ACHN (cell line): Measurements from ENCODE around the gene SAFB.
A peak's percentile ranks its signal among the peaks of the same experiment; 100 is the strongest.
"Not testable (repeated sequence)": the region's sequence is repeated elsewhere in the genome, so short reads cannot be mapped to it uniquely, and the experiment has no call there.

ENCODE experiments used
- DNase-seq: peaks from one replicate; pipeline ENCODE4 v3.0.0-alpha.2; 2015
- in situ Hi-C: cut with HindIII; loops from 2 replicates; pipeline ENCODE4 v1.10.0; 2017; ENCODE audit warnings: low sequenced_read_pairs, low pct_ligation_motif_present, low pct_unique_long_range_greater_than_20kb

The SAFB gene

GRCh38 chr19:5677580-5677979 is 54.7 kb downstream of the SAFB start:
- no peak for DNase-seq
- in situ Hi-C loops: no loop called here

DNA sequence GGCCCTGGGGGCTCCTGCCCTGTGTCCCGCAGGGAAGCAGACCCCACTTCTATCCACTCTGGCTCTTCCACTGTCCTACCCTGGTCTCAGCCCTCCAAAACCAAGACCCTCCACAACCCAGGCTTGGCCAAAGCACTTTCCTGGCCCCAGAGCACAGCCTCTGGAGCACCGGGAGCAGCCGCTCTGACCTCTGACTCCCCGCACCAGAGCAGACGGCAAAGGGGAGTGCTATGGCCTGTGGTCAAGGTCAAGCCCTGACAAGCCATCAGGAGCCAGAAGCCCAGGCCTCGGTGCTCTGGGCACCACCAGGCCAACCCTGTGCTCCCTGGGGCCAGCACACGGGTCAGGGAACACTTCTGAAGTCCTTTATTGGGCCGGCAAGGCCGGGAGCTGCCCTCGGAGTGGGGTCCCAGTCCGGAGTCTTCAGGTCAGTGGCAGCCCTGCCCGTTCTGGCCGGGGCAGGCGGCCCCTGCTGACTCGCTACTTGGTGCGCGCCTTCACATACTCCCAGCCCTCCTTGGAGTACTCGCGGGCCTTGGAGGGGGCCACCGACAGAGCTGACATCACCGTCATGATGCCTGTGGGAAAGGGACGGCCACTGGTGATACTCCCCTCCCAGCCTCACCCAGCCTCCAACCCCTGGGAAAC is 55.3 kb downstream of the SAFB start:
- in situ Hi-C loops: no loop called here
- no peak for DNase-seq

DNA sequence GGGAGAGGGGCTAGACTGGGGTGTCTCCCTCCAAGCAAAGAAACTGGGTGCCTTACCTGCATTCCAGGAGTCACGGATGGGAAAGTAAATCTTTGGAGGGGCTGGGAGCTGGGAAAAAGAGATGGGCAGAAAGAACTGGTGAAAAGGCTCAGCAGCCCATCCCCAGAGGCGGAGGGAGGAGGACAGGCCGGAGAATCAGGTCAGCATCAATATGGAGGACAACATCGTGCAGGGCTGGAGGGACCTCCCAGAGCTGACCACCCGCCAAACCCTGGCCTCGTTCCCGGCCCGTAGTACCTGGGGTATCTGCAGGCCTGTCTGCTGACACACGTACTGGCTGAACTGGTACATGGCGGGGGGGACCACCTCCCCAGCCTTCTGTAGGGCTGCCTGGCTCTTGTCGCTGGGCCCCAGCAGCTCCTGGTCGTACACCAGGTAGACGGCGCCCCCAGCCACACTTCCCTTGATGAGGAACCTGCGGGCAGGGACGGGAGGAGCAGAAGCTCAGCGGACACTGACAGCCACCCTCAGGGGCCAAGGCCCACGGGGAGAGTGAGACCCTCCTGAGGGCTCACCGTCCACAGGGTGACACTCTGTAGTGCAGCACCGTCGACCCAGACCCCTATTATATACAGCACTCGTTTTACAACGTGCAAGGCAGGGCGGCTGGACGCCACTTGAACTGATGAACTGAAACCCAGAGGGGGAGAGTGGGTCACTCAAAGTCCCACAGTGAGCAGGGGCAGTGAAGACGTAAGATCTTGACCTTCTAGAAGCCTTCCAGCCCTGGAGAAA is 56.6 kb downstream of the SAFB start:
- in situ Hi-C loops: no loop called here
- DNase-seq: no peak

DNA sequence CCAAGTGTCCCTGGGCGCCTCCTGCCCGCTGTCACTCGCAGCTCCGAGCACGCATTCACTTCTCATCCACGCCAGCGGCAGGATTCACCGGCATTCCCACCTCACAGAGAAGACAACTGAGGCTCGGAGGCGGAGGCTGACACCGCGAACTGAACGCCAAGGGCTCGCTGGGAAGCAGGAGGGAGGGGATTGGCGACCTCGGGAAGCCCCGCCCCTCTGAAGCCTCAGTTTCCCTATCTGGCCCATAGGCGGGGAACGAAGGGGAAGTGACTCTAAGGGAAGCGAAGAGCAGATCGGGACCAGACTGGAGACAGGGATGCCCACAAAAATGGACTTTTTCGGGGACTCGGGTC is 57.2 kb downstream of the SAFB start:
- in situ Hi-C loops: no loop called here
- DNase-seq: peak; percentile 39

GRCh38 chr19:5680437-5681368 is 57.8 kb downstream of the SAFB start, which contains the start of the genes HSD11B1L and MICOS13:
Gene HSD11B1L (plus strand): TSS chr19:5681027. CDS start chr19:5684833, 3,806 bp downstream.
Gene MICOS13 (minus strand): TSS chr19:5680516. CDS start chr19:5680486, 30 bp downstream.
- peak; percentile 96 for DNase-seq
- in situ Hi-C loops: no loop called here

GRCh38 chr19:5681391-5682106 is 58.7 kb downstream of the SAFB start:
- in situ Hi-C loops: no loop called here

GRCh38 chr19:5682107-5682482 is 59.2 kb downstream of the SAFB start:
- DNase-seq: no peak
- in situ Hi-C loops: no loop called here

More at GRCh38 chr19:5681391-5682106, 58.7 kb downstream of the SAFB start:
- no peak for DNase-seq

DNA sequence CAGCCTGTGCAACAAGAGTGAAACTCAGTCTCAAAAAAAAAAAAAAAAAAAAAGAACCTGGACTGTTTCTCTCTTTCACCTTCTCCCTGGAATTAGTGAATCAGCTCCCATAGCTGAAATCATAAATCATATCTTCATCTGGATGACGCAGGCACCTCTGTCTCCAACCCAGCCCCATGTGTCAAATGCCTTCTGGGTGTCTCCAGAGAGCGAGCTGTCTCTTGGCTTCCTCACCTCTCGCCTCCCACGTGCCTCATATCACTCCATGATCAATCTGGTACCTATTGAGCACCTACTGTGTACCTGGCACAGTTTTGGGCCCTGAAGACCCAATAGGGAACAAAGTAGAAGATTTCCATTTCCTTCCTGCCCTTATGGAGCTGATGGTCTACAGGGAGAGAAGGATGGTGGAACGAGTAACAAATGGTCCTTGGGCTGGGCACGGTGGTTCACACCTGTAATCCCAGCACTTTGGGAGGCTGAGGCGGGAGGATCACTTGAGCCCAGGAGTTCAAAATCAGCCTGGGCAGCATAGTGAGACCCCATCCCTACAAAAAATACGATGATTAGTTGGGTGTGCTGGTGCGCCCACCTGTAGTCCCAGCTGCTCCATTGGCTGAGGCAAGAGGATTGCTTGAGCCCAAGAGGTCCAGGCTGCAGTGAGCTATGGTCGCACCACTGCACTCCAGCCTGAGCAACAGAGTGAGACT is 60.4 kb downstream of the SAFB start:
- in situ Hi-C loops: no loop called here

GRCh38 chr19:5684694-5685430 is 62.0 kb downstream of the SAFB start:
- no peak for DNase-seq
- in situ Hi-C loops: no loop called here

More for the DNA sequence above, 60.4 kb downstream of the SAFB start:
- DNase-seq: no peak

GRCh38 chr19:5686326-5686646 is 63.4 kb downstream of the SAFB start:
- in situ Hi-C loops: no loop called here
- no peak for DNase-seq

DNA sequence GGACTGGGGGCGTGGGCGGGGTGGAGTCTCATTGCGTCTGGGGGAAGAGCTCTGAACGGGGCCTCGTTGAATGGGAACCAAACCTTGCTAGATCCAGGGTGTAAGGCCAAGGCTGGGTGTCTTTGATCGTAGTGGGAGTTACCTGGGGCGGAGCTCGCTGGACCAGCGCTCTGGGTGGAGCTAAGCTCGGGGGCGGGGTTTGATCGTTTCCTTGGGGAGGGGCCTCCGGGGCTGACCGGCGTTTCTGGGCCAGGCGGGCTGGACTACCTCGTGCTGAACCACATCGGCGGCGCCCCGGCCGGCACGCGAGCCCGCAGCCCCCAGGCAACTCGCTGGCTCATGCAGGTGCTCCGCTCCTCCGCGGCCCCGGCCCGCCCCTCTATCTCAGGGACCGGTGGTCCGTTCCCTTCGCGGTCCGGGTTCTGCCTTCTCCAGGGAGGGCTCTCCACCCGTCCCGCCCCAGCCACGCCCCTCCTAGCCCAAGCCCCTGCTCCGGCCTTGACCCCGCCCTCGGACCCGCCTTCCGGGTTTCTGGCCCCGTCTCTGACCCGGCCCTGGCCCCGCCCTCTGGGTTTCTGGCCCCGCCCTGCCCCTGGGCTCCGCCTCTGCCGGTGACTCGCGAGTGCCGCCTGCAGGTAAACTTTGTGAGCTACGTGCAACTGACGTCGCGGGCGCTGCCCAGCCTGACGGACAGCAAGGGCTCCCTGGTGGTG is 63.9 kb downstream of the SAFB start:
- peak; percentile 90 for DNase-seq
- in situ Hi-C loops: no loop called here

DNA sequence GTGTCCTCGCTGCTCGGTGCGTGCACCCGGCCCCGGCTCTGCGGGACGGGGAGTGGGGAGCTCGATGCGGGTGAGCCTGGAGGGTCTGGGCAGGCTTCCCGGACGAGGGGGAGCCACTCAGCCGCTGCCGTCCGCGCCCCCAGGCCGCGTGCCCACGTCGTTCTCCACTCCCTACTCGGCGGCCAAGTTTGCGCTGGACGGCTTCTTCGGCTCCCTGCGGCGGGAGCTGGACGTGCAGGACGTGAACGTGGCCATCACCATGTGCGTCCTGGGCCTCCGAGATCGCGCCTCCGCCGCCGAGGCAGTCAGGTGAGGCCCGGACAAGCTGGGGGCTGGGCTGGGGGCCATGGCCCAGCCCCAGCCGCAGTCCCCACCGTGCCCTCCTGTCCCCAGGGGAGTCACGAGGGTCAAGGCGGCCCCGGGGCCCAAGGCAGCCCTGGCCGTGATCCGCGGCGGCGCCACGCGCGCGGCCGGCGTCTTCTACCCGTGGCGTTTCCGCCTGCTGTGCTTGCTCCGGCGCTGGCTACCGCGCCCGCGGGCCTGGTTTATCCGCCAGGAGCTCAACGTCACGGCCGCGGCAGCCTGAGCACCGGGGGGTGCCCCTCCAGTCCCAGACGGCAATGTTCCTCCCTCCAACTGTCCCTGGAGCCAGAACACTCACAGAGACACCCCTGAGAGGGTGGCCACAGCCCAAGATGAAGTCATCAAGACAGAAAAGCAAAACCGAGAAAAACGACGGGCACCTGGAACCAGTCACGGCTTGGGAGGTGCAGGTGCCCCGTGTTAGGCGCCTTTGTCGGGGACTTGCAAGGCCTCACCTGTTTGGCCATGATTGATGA is 64.7 kb downstream of the SAFB start:
- in situ Hi-C loops: no loop called here
- no peak for DNase-seq

DNA sequence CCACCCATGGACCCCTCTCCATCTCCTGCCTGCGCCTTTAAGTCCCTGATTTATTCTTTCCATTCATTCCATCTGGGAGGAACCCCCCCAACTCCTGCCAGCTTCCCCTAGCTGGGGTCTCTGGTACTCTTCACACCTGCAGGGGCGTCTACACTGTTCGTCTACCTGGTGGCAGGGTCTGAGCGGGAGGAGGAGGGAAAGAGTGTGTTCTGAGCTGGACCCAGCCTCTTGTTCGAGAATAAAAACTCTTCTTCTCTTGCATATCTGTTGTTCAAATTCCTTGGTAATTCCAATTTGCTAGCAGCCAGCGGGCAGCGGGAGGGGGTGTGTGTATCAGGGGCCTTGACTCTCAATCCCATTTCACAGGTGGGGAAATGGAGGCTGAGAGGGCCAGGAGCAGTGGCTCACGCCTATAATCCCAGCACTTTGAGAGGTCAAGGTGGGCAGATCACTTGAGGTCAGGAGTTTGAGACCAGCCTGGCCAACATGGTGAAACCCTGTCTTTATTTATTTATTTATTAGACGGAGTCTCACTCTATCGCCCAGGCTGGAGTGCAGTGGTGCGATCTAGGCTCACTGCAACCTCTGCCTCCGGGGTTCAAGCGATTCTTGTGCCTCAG is 65.5 kb downstream of the SAFB start:
- in situ Hi-C loops, DNase-seq: not testable (repeated sequence)

GRCh38 chr19:5690125-5690954 is 67.5 kb downstream of the SAFB start, which contains the start of gene RPL36:
Gene RPL36 (plus strand): TSS chr19:5690295. CDS start chr19:5690508, 213 bp downstream.
- in situ Hi-C loops: no loop called here
- peak; percentile 92 for DNase-seq
